GM12891 (cell line): Measurements from ENCODE around the gene PMM2.

ENCODE experiments used
- PAX5 ChIP-seq: IDR thresholded peaks from 2 replicates; pipeline ENCODE4 v1.6.1; 2011; ENCODE audit warnings: low read length, moderate library complexity, mild to moderate bottlenecking; ENCODE audit not compliant: insufficient read depth, severe bottlenecking
- POLR2A ChIP-seq: IDR thresholded peaks from 2 replicates; pipeline ENCODE4 v1.6.1; 2011; ENCODE audit warnings: low read depth, low read length, control low read depth
- POLR2AphosphoS5 ChIP-seq: IDR thresholded peaks from 2 replicates; pipeline ENCODE4 v1.6.1; 2011; ENCODE audit warnings: low read depth, low read length, control low read depth
- POU2F2 ChIP-seq: IDR thresholded peaks from 2 replicates; pipeline ENCODE4 v1.6.1; 2011; ENCODE audit warnings: low read depth, mild to moderate bottlenecking, control low read depth, low read length, moderate library complexity
- SPI1 ChIP-seq: IDR thresholded peaks from 2 replicates; pipeline ENCODE4 v1.6.1; 2011; ENCODE audit warnings: low read depth, low read length, control low read depth
- TAF1 ChIP-seq: IDR thresholded peaks from 2 replicates; pipeline ENCODE4 v1.6.1; 2011; ENCODE audit warnings: low read depth, low read length, control low read depth

DNA sequence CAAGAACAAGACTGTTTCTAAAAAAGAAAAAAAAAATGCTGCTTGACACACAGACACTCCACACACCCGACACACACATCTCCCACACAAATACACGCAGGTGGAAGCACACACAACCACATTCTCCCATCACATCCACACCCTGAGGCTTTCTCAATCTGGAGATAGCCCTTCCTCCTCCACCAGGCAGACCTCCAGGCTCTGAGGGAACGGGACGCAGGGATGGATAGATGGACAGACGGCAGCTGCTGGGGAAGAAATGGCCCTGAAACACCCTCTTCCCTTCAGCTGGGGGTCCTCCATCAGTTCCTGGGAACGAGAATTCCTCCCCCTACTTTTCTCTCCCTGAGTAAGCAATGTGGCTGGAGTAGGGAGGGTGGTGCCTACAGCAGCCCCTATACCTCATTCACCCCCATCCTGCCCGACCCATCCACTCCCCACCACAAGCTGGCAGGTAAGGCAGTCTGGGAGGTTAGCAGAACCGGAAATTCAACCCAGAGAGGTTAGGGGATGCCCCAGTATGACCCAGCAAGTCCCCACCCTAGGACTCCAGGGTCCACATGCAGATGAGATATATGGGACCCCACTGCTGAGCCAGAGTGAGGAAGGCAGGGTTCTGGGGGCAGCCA, 80.4 kb downstream of the PMM2 start:
- TF ChIP-seq TAF1 (no peak), POLR2A (no peak), POLR2AphosphoS5 (no peak), SPI1 (no peak), PAX5 (no peak), POU2F2 (no peak)
